ENCODE measurements around the gene GRB10.

DNA sequence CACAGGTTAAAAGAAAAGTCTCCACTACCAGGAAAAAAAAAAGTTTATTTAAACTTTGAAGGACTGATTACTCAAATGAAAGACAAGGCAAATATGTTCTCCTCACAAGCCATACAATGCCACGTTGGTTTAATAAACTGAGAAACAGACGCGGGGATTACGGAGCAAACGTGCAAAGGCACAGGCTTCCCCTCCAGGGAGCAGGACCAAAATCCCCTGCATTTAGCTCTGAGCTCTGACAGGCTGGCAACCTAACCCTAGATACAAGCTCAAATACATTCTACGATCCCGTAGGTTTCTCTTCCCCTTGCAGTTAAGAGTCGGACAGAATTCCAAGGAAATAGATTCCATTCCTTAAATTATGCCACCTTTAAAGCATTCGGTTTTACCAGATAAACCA lies 7.7 kb upstream of the GRB10 start:
- TF ChIP-seq TCF7L2 (IDR thresholded peaks at IDR 0.05; ENCODE audit: low read depth, low read length): no peak
- TF ChIP-seq, protein P1, sequence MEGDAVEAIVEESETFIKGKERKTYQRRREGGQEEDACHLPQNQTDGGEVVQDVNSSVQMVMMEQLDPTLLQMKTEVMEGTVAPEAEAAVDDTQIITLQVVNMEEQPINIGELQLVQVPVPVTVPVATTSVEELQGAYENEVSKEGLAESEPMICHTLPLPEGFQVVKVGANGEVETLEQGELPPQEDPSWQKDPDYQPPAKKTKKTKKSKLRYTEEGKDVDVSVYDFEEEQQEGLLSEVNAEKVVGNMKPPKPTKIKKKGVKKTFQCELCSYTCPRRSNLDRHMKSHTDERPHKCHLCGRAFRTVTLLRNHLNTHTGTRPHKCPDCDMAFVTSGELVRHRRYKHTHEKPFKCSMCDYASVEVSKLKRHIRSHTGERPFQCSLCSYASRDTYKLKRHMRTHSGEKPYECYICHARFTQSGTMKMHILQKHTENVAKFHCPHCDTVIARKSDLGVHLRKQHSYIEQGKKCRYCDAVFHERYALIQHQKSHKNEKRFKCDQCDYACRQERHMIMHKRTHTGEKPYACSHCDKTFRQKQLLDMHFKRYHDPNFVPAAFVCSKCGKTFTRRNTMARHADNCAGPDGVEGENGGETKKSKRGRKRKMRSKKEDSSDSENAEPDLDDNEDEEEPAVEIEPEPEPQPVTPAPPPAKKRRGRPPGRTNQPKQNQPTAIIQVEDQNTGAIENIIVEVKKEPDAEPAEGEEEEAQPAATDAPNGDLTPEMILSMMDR (IDR thresholded peaks at IDR 0.05): no peak
- no peak for TF ChIP-seq POLR2AphosphoS5 (IDR thresholded peaks at IDR 0.05; ENCODE audit: low read depth, low read length)
- no peak for TF ChIP-seq SIN3A (IDR thresholded peaks at IDR 0.05; ENCODE audit: borderline replicate concordance, insufficient read depth, low read depth, low read length)
- TF ChIP-seq, protein P2, sequence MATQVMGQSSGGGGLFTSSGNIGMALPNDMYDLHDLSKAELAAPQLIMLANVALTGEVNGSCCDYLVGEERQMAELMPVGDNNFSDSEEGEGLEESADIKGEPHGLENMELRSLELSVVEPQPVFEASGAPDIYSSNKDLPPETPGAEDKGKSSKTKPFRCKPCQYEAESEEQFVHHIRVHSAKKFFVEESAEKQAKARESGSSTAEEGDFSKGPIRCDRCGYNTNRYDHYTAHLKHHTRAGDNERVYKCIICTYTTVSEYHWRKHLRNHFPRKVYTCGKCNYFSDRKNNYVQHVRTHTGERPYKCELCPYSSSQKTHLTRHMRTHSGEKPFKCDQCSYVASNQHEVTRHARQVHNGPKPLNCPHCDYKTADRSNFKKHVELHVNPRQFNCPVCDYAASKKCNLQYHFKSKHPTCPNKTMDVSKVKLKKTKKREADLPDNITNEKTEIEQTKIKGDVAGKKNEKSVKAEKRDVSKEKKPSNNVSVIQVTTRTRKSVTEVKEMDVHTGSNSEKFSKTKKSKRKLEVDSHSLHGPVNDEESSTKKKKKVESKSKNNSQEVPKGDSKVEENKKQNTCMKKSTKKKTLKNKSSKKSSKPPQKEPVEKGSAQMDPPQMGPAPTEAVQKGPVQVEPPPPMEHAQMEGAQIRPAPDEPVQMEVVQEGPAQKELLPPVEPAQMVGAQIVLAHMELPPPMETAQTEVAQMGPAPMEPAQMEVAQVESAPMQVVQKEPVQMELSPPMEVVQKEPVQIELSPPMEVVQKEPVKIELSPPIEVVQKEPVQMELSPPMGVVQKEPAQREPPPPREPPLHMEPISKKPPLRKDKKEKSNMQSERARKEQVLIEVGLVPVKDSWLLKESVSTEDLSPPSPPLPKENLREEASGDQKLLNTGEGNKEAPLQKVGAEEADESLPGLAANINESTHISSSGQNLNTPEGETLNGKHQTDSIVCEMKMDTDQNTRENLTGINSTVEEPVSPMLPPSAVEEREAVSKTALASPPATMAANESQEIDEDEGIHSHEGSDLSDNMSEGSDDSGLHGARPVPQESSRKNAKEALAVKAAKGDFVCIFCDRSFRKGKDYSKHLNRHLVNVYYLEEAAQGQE (IDR thresholded peaks at IDR 0.05; ENCODE audit: insufficient read depth in 1 of 2, low read depth in 2 of 2, low read length in 1 of 2): no peak
